ENCODE results near the gene TMTC2. TPM values are rescaled to one million over a fixed set of nuclear protein-coding genes. Genes with fewer than 3 reads are reported as not detected.

TMTC2 gene
- total and polyA plus RNA-seq, 2 experiments from 2014 or later: 1.5 to 12.0 TPM

GRCh38 chr12:83168751-83169150, 482.0 kb downstream of the TMTC2 start:
- no peaks in the 10 kb centered on the region for H3K79me2 ChIP-seq
- 88% methylated on average over 1 of the region's 1 CpG for WGBS (ENCODE audit: low lambda C conversion rate, missing lambda C conversion rate)
- H3K27me3 ChIP-seq: no peaks in the 10 kb centered on the region
- H3K27ac ChIP-seq: no peak overlapping the region
- DNase-seq (ENCODE audit: low spot score): no peak
- no peak overlapping the region for H2AFZ ChIP-seq
- H4K20me1 ChIP-seq (ENCODE audit: insufficient read depth, poor library complexity, severe bottlenecking): no peaks in the 10 kb centered on the region
- H3K36me3 ChIP-seq (replicated peaks; ENCODE audit: insufficient read depth, low read depth): no peaks in the 10 kb centered on the region
- H3K4me3 ChIP-seq: no peak overlapping the region
- no peak overlapping the region for H3K4me2 ChIP-seq
- TF ChIP-seq EZH2 (IDR thresholded peaks at IDR 0.05; ENCODE audit: borderline replicate concordance) (no peak), EZH2phosphoT487 (IDR thresholded peaks at IDR 0.05; ENCODE audit: low read depth, severe bottlenecking, unreplicated experiment) (no peak), CTCF (IDR thresholded peaks at IDR 0.05; ENCODE audit: poor library complexity) (no peak)
- H3K9me3 ChIP-seq (ENCODE audit: low read depth): no peaks in the 10 kb centered on the region
- H3K9me2 ChIP-seq (replicated peaks; ENCODE audit: insufficient read depth): no peaks in the 10 kb centered on the region
- H3K4me1 ChIP-seq (ENCODE audit: insufficient read depth): peaks cover 3% of the 10 kb centered on the region

DNA sequence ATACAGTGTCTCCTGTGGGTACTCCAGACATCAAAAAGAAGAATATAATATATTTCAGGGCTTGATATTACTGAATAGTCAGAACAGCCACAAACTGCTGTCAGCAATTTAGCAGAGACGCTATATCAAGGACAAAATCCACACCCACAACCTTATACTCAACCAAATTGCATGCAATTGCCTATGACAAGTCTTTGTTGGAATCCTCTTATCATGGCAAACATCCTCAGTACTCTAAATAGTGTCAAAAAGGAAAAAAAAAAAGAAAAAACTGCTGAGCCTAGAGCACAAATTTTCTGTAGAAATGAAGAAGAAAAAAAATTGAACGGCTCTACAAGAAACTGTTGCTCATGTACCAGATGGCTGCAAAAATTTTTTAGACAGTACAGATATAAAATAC, 485.7 kb downstream of the TMTC2 start:
- H3K4me3 ChIP-seq: no peak overlapping the region
- H3K36me3 ChIP-seq (replicated peaks; ENCODE audit: insufficient read depth, low read depth): no peaks in the 10 kb centered on the region
- peaks cover 3% of the 10 kb centered on the region for H3K4me1 ChIP-seq (ENCODE audit: insufficient read depth)
- H3K79me2 ChIP-seq: no peaks in the 10 kb centered on the region
- DNase-seq (ENCODE audit: low spot score): no peak
- no peak overlapping the region for H2AFZ ChIP-seq
- H3K9me2 ChIP-seq (replicated peaks; ENCODE audit: insufficient read depth): no peaks in the 10 kb centered on the region
- no peak overlapping the region for H3K4me2 ChIP-seq
- H3K27me3 ChIP-seq: no peaks in the 10 kb centered on the region
- H4K20me1 ChIP-seq (ENCODE audit: insufficient read depth, poor library complexity, severe bottlenecking): no peaks in the 10 kb centered on the region
- TF ChIP-seq CTCF (IDR thresholded peaks at IDR 0.05; ENCODE audit: poor library complexity): no peak
- TF ChIP-seq EZH2phosphoT487 (IDR thresholded peaks at IDR 0.05; ENCODE audit: low read depth, severe bottlenecking, unreplicated experiment): no peak
- TF ChIP-seq EZH2 (IDR thresholded peaks at IDR 0.05; ENCODE audit: borderline replicate concordance): no peak
- no peaks in the 10 kb centered on the region for H3K9me3 ChIP-seq (ENCODE audit: low read depth)
- WGBS (ENCODE audit: low lambda C conversion rate, missing lambda C conversion rate): 76% methylated on average over 2 of the region's 2 CpGs
- no peak overlapping the region for H3K27ac ChIP-seq

DNA sequence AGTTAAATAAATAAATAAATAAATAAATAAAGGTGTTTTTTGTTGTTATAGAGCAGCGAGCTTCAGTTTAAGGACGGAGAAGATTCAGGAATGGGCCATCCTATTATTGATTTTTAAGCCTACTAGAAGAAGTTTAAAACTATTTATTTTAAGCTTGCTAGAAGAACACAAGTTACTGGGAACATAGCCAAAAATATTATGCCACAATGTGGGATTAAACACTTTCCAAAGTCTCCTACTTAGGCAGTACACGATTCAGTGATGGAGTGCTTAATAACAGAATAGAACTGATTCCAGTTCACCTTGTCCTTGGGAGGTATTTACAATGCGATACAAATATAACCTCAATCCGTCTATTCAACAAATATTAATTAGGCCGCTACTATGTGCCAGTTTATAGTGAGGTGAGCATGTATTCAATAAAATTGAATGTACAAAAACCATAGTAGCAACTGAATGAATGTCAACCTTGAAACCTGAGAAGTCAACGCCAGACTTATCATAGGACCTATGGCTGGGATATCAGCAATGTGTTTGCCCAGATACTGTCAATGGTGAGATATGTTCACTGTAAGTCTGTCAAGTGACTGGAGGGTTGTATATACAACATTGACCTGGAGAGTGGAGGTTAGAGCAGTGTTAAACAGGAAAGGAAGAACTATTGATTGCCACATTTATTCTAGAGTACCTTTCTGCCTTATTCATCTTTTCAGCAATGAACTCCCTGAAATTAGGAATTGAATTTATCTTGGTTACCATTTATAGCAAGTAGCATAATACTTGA, 486.4 kb downstream of the TMTC2 start:
- Histone ChIP-seq H3K27ac (no peak overlapping the region), H3K4me2 (no peak overlapping the region), H3K9me3 (ENCODE audit: low read depth) (no peaks in the 10 kb centered on the region), H3K36me3 (replicated peaks; ENCODE audit: insufficient read depth, low read depth) (no peaks in the 10 kb centered on the region), H3K4me3 (no peak overlapping the region), H3K9me2 (replicated peaks; ENCODE audit: insufficient read depth) (no peaks in the 10 kb centered on the region), H3K4me1 (ENCODE audit: insufficient read depth) (peaks cover 3% of the 10 kb centered on the region), H3K79me2 (no peaks in the 10 kb centered on the region), H4K20me1 (ENCODE audit: insufficient read depth, poor library complexity, severe bottlenecking) (no peaks in the 10 kb centered on the region), H3K27me3 (no peaks in the 10 kb centered on the region), H2AFZ (no peak overlapping the region)
- TF ChIP-seq EZH2 (IDR thresholded peaks at IDR 0.05; ENCODE audit: borderline replicate concordance): no peak
- TF ChIP-seq CTCF (IDR thresholded peaks at IDR 0.05; ENCODE audit: poor library complexity): no peak
- TF ChIP-seq EZH2phosphoT487 (IDR thresholded peaks at IDR 0.05; ENCODE audit: low read depth, severe bottlenecking, unreplicated experiment): no peak
- 86% methylated on average over 7 of the region's 7 CpGs for WGBS (ENCODE audit: low lambda C conversion rate, missing lambda C conversion rate)
- DNase-seq (ENCODE audit: low spot score): no peak

Measured in hepatocyte (in vitro differentiated cells).